Measurements from ENCODE around the gene HNF4A.
"Not testable (repeated sequence)": the region's sequence is repeated elsewhere in the genome, so short reads cannot be mapped to it uniquely, and the experiment has no call there.

HNF4A gene

GRCh38 chr20:44345941-44346340, 9.6 kb upstream of the HNF4A start:
- DNase-seq (ENCODE audit: low read depth) = not testable (repeated sequence)

- no peak for DNase-seq (ENCODE audit: low read depth)
These were observed 7.3 kb upstream of the HNF4A start for GRCh38 chr20:44348168-44348659.

- no peak for DNase-seq (ENCODE audit: low read depth)
These were observed 6.2 kb upstream of the HNF4A start for GRCh38 chr20:44349349-44349748.

GRCh38 chr20:44350567-44350966, 4.9 kb upstream of the HNF4A start:
- no peak for DNase-seq (ENCODE audit: low read depth)

- no peak for DNase-seq (ENCODE audit: low read depth)
These were observed 461 bp upstream of the HNF4A start for GRCh38 chr20:44354979-44355497.

- no peak for DNase-seq (ENCODE audit: low read depth)
These were observed 839 bp downstream of the HNF4A start for GRCh38 chr20:44356353-44356723.

GRCh38 chr20:44357020-44357419, 1.5 kb downstream of the HNF4A start:
- no peak for DNase-seq (ENCODE audit: low read depth)

GRCh38 chr20:44357555-44358125, 2.1 kb downstream of the HNF4A start:
- DNase-seq (ENCODE audit: low read depth) = no peak

GRCh38 chr20:44358776-44359175, 3.3 kb downstream of the HNF4A start:
- no peak for DNase-seq (ENCODE audit: low read depth)

GRCh38 chr20:44360221-44360620, 4.7 kb downstream of the HNF4A start:
- DNase-seq (ENCODE audit: low read depth) = no peak

- no peak for DNase-seq (ENCODE audit: low read depth)
These were observed 5.5 kb downstream of the HNF4A start for GRCh38 chr20:44361021-44361420.

GRCh38 chr20:44362466-44362940, 7.0 kb downstream of the HNF4A start:
- no peak for DNase-seq (ENCODE audit: low read depth)

- no peak for DNase-seq (ENCODE audit: low read depth)
These were observed 8.6 kb downstream of the HNF4A start for GRCh38 chr20:44364068-44364467.

GRCh38 chr20:44364780-44365179, 9.3 kb downstream of the HNF4A start:
- no peak for DNase-seq (ENCODE audit: low read depth)

GRCh38 chr20:44367746-44368145, 12.2 kb downstream of the HNF4A start:
- no peak for DNase-seq (ENCODE audit: low read depth)

- no peak for DNase-seq (ENCODE audit: low read depth)
These were observed 15.2 kb downstream of the HNF4A start for GRCh38 chr20:44370639-44371218.

GRCh38 chr20:44382641-44383040, 27.1 kb downstream of the HNF4A start:
- DNase-seq (ENCODE audit: low read depth) = no peak

- DNase-seq (ENCODE audit: low read depth) = no peak
These were observed 29.0 kb downstream of the HNF4A start for GRCh38 chr20:44384423-44385027.

- no peak for DNase-seq (ENCODE audit: low read depth)
These were observed 33.0 kb downstream of the HNF4A start for GRCh38 chr20:44388466-44389023.

- DNase-seq (ENCODE audit: low read depth) = no peak
These were observed 34.4 kb downstream of the HNF4A start for GRCh38 chr20:44389871-44390270.

GRCh38 chr20:44390280-44390679, 34.8 kb downstream of the HNF4A start:
- DNase-seq (ENCODE audit: low read depth) = no peak

GRCh38 chr20:44392088-44392775, 36.7 kb downstream of the HNF4A start:
- no peak for DNase-seq (ENCODE audit: low read depth)
